MCF 10A (cell line): ENCODE measurements around the gene ALDH7A1. TPM values are rescaled to one million over a fixed set of nuclear protein-coding genes. Genes with fewer than 3 reads are reported as not detected.

Experiments
- BruUV-seq: library from RNA; stranded (reverse); fragments of 400-500 nt; replicated peaks from 2 replicates; lab custom pipeline; 2021; lab: Mats Ljungman, UMichigan
- CTCF ChIA-PET: fragments of 300-600 bp; sonication (Branson Sonifier 250); formaldehyde crosslinking; extraction: SDS; loops from one replicate; lab custom pipeline; 2021; ENCODE audit warnings: antibody characterized with exemption, inconsistent platforms; lab: Yijun Ruan, JAX
- POLR2A ChIA-PET: fragments of 300-600, 350-650 bp; sonication (Branson Sonifier 250); formaldehyde crosslinking; extraction: SDS; loops from one replicate; lab custom pipeline; 2020; ENCODE audit warnings: antibody characterized with exemption, inconsistent platforms; lab: Yijun Ruan, JAX
- DNase-seq: peaks from one replicate; pipeline ENCODE4 v3.0.0-alpha.2; 2018; ENCODE audit not compliant: unreplicated experiment
- H3K27ac Mint-ChIP-seq: one replicate; pipeline ENCODE4 v1.8.0; 2022; ENCODE audit warnings: mild to moderate bottlenecking, low read depth, mixed read lengths; ENCODE audit not compliant: unreplicated experiment
- H3K27me3 Mint-ChIP-seq: one replicate; pipeline ENCODE4 v1.8.0; 2022; ENCODE audit warnings: mixed read lengths; ENCODE audit not compliant: insufficient read depth, unreplicated experiment
- H3K36me3 Mint-ChIP-seq: one replicate; pipeline ENCODE4 v1.8.0; 2022; ENCODE audit warnings: mild to moderate bottlenecking, moderate library complexity, mixed read lengths; ENCODE audit not compliant: insufficient read depth, unreplicated experiment
- H3K4me1 Mint-ChIP-seq: one replicate; pipeline ENCODE4 v1.8.0; 2022; ENCODE audit warnings: mixed read lengths; ENCODE audit not compliant: insufficient read depth, unreplicated experiment
- H3K4me3 Mint-ChIP-seq: one replicate; pipeline ENCODE4 v1.8.0; 2022; ENCODE audit warnings: mild to moderate bottlenecking, moderate library complexity, mixed read lengths; ENCODE audit not compliant: unreplicated experiment
- H3K9me3 Mint-ChIP-seq: one replicate; pipeline ENCODE4 v1.8.0; 2022; ENCODE audit warnings: mixed read lengths; ENCODE audit not compliant: unreplicated experiment
- CTCF ChIP-seq: fragments of 200-600 bp; IDR thresholded peaks from one replicate; pipeline ENCODE4 v1.8.0; 2022; ENCODE audit warnings: antibody characterized with exemption, mild to moderate bottlenecking; ENCODE audit not compliant: unreplicated experiment
- intact Hi-C: fragments of 100-400 bp; cut with micrococcal nuclease; formaldehyde crosslinking; loops from 2 replicates; pipeline ENCODE4 v1.14.1; 2022
- total RNA-seq: library from RNA; stranded (reverse); gene quantifications from 2 replicates; pipeline ENCODE4 v1.2.3, GENCODE V29; 2022

ALDH7A1 gene
- total RNA-seq, 1 experiment from 2014 or later = 89.1 TPM

- Mint-ChIP-seq H3K27ac (peak overlapping the region; percentile 84), H3K4me1 (peaks cover 14% of the 10 kb centered on the region), H3K4me3 (no peak overlapping the region), H3K27me3 (no peaks in the 10 kb centered on the region), H3K36me3 (no peaks in the 10 kb centered on the region), H3K9me3 (no peaks in the 10 kb centered on the region)
- CTCF ChIA-PET = interaction anchor here (0.8 kb wide), 1 partner anchor 157 kb away, joined by 3 read pairs; no protein-coding TSS in a partner anchor
- no TSS peak for BruUV-seq
- TF ChIP-seq CTCF = no peak
- POLR2A ChIA-PET = interaction anchor here (0.7 to 1.1 kb wide), 5 partner anchors 10 to 138 kb away, joined by 3 to 4 read pairs (median 3); partner anchors contain the start of gene GRAMD2B
- intact Hi-C loops = no loop called here
- no peak for DNase-seq
Measured at GRCh38 chr5:126509339-126509738, 85.7 kb downstream of the ALDH7A1 start.

- Mint-ChIP-seq H3K9me3 (no peaks in the 10 kb centered on the region), H3K4me1 (peaks cover 14% of the 10 kb centered on the region), H3K36me3 (no peaks in the 10 kb centered on the region), H3K4me3 (no peak overlapping the region), H3K27me3 (no peaks in the 10 kb centered on the region), H3K27ac (peak overlapping the region; percentile 84)
- ChIA-PET CTCF (interaction anchor here (0.8 kb wide), 1 partner anchor 157 kb away, joined by 3 read pairs; no protein-coding TSS in a partner anchor), POLR2A (interaction anchor here (0.7 to 1.1 kb wide), 3 partner anchors 11 to 85 kb away, joined by 3 to 4 read pairs (median 3); no protein-coding TSS in a partner anchor)
- DNase-seq = peak; percentile 58
- TF ChIP-seq CTCF = no peak
- intact Hi-C loops = no loop called here
- BruUV-seq = no TSS peak
Measured at GRCh38 chr5:126508962-126509279, 86.1 kb downstream of the ALDH7A1 start.

GRCh38 chr5:126508251-126508961 is 86.6 kb downstream of the ALDH7A1 start:
- no peak for DNase-seq
- CTCF ChIA-PET = interaction anchor here (0.8 kb wide), 1 partner anchor 156 kb away, joined by 3 read pairs; no protein-coding TSS in a partner anchor
- Mint-ChIP-seq H3K27ac (peak overlapping the region; percentile 84), H3K27me3 (no peaks in the 10 kb centered on the region), H3K4me3 (no peak overlapping the region), H3K36me3 (no peaks in the 10 kb centered on the region), H3K9me3 (no peaks in the 10 kb centered on the region), H3K4me1 (peaks cover 18% of the 10 kb centered on the region)
- POLR2A ChIA-PET = interaction anchor here (0.7 to 1.1 kb wide), 3 partner anchors 11 to 85 kb away, joined by 3 to 4 read pairs (median 3); no protein-coding TSS in a partner anchor
- no TSS peak for BruUV-seq
- TF ChIP-seq CTCF = no peak
- intact Hi-C loops = no loop called here

GRCh38 chr5:126506079-126506478 is 88.9 kb downstream of the ALDH7A1 start:
- Mint-ChIP-seq H3K9me3 (no peaks in the 10 kb centered on the region), H3K4me3 (no peak overlapping the region), H3K27ac (no peak overlapping the region), H3K27me3 (no peaks in the 10 kb centered on the region), H3K36me3 (no peaks in the 10 kb centered on the region), H3K4me1 (peaks cover 18% of the 10 kb centered on the region)
- intact Hi-C loops = no loop called here
- no TSS peak for BruUV-seq
- ChIA-PET CTCF (interaction anchor here (0.8 kb wide), 2 partner anchors 14 to 16 kb away, joined by 3 read pairs; no protein-coding TSS in a partner anchor), POLR2A (no interaction called here)
- no peak for TF ChIP-seq CTCF
- DNase-seq = no peak
